HEK293 (cell line): ENCODE measurements around the gene AEN.

Experiments
- CTCF ChIP-seq: fragments of 450-650 bp; formaldehyde crosslinking; IDR thresholded peaks from 2 replicates; pipeline ENCODE4 v1.5.1; 2016; ENCODE audit warnings: missing biosample characterization, missing genetic modification characterization
- SALL2 ChIP-seq: fragments of 450-650 bp; formaldehyde crosslinking; IDR thresholded peaks from 2 replicates; pipeline ENCODE4 v1.5.0; 2017; ENCODE audit warnings: missing biosample characterization, mild to moderate bottlenecking, missing genetic modification characterization, borderline replicate concordance
- ZNF518A ChIP-seq: fragments of 450-650 bp; formaldehyde crosslinking; conservative IDR thresholded peaks from 2 replicates; pipeline ENCODE4 v1.5.1; 2016; ENCODE audit warnings: low read depth, missing biosample characterization, missing genetic modification characterization

- TF ChIP-seq SALL2 (tag by site-specific recombination) (no peak), CTCF (tag by site-specific recombination) (no peak), ZNF518A (tag by site-specific recombination) (no peak)
These were observed 49.3 kb upstream of the AEN start for GRCh38 chr15:88571852-88572259.
